Cortex of kidney (tissue), 1 donor: Measurements from ENCODE around the gene CCER1.

Source experiments
- DNase-seq: peaks from one replicate; lab custom pipeline; 2025; lab: John Stamatoyannopoulos, UW

CCER1 gene

GRCh38 chr12:90920222-90920621 is 34.8 kb downstream of the CCER1 start:
- no peak for DNase-seq

- DNase-seq, result no peak
Observed at GRCh38 chr12:90917431-90917830, 37.5 kb downstream of the CCER1 start.

- no peak for DNase-seq
Observed at GRCh38 chr12:90916516-90916915, 38.5 kb downstream of the CCER1 start.

- DNase-seq, result no peak
Observed at GRCh38 chr12:90915353-90915752, 39.6 kb downstream of the CCER1 start.

- no peak for DNase-seq
Observed at GRCh38 chr12:90910958-90911357, 44.0 kb downstream of the CCER1 start.

- no peak for DNase-seq
Observed at GRCh38 chr12:90909069-90909770, 45.8 kb downstream of the CCER1 start.

- DNase-seq, result no peak
Observed at GRCh38 chr12:90908465-90908864, 46.5 kb downstream of the CCER1 start.

GRCh38 chr12:90905691-90906370 is 49.1 kb downstream of the CCER1 start:
- no peak for DNase-seq

GRCh38 chr12:90902596-90902995 is 52.4 kb downstream of the CCER1 start:
- no peak for DNase-seq
